NCI-H748 treated with DMSO at 0.1 percent for 48 hours (cell line): Measurements from ENCODE around the gene OR10A4.
"Not testable (repeated sequence)": the region's sequence is repeated elsewhere in the genome, so short reads cannot be mapped to it uniquely, and the experiment has no call there.

Experiments used
- DNase-seq: peaks from one replicate; lab custom pipeline; 2025; lab: John Stamatoyannopoulos, UW

The OR10A4 gene

GRCh38 chr11:6876325-6876724, at the start of gene OR10A4:
OR10A4 (plus strand) TSS chr11:6876625; CDS start chr11:6876648, 23 bp downstream.
- DNase-seq = no peak

- DNase-seq = no peak
Measured at GRCh38 chr11:6828103-6828502, 48.3 kb upstream of the OR10A4 start.

- DNase-seq = no peak
Measured at GRCh38 chr11:6833356-6833755, 43.1 kb upstream of the OR10A4 start.

- no peak for DNase-seq
Measured at GRCh38 chr11:6834021-6834420, 42.4 kb upstream of the OR10A4 start.

GRCh38 chr11:6841694-6842093, 34.7 kb upstream of the OR10A4 start:
- no peak for DNase-seq

GRCh38 chr11:6843670-6844069, 32.8 kb upstream of the OR10A4 start:
- DNase-seq = no peak

GRCh38 chr11:6844356-6844755, 32.1 kb upstream of the OR10A4 start:
- no peak for DNase-seq

- no peak for DNase-seq
Measured at GRCh38 chr11:6845383-6845782, 31.0 kb upstream of the OR10A4 start, which contains the start of gene OR10A5. OR10A5 (plus strand) TSS chr11:6845683; CDS start chr11:6845683, 0 bp downstream.

GRCh38 chr11:6850526-6850925, 25.9 kb upstream of the OR10A4 start:
- DNase-seq = no peak

GRCh38 chr11:6854801-6855200, 21.6 kb upstream of the OR10A4 start:
- not testable (repeated sequence) for DNase-seq

- no peak for DNase-seq
Measured at GRCh38 chr11:6855971-6856541, 20.4 kb upstream of the OR10A4 start.

GRCh38 chr11:6856871-6857270, 19.6 kb upstream of the OR10A4 start:
- no peak for DNase-seq

GRCh38 chr11:6862961-6863360, 13.5 kb upstream of the OR10A4 start, which contains the start of gene OR10A2:
OR10A2 (plus strand) TSS chr11:6863057; CDS start chr11:6869755, 6,698 bp downstream.
- no peak for DNase-seq

- no peak for DNase-seq
Measured at GRCh38 chr11:6864438-6864837, 12.0 kb upstream of the OR10A4 start.

- no peak for DNase-seq
Measured at GRCh38 chr11:6871278-6871677, 5.1 kb upstream of the OR10A4 start.

- no peak for DNase-seq
Measured at GRCh38 chr11:6875761-6876160, 664 bp upstream of the OR10A4 start.

GRCh38 chr11:6876914-6877313, 489 bp downstream of the OR10A4 start:
- DNase-seq = no peak

- DNase-seq = no peak
Measured at GRCh38 chr11:6882751-6883150, 6.3 kb downstream of the OR10A4 start.

- not testable (repeated sequence) for DNase-seq
Measured at GRCh38 chr11:6887711-6888110, 11.3 kb downstream of the OR10A4 start.

- DNase-seq = no peak
Measured at GRCh38 chr11:6888830-6889229, 12.4 kb downstream of the OR10A4 start.

- DNase-seq = no peak
Measured at GRCh38 chr11:6889835-6890234, 13.4 kb downstream of the OR10A4 start.

GRCh38 chr11:6892400-6892799, 16.0 kb downstream of the OR10A4 start, which contains the start of gene OR2D2:
OR2D2 (minus strand) TSS chr11:6892500; CDS start chr11:6892500, 0 bp downstream.
- DNase-seq = no peak

GRCh38 chr11:6894097-6894496, 17.7 kb downstream of the OR10A4 start:
- no peak for DNase-seq

- no peak for DNase-seq
Measured at GRCh38 chr11:6895010-6895409, 18.6 kb downstream of the OR10A4 start.
